Endothelial cell of umbilical vein (primary cell): ENCODE results near the gene GCM1. TPM values are rescaled to one million over a fixed set of nuclear protein-coding genes. Genes with fewer than 3 reads are reported as not detected.

Source experiments
- BruUV-seq: library from RNA; stranded (reverse); fragments of 400-500 nt; replicated peaks from 2 replicates; lab custom pipeline; 2021; lab: Mats Ljungman, UMichigan
- CTCF ChIA-PET: fragments of 300-600, 350-600 bp; sonication (Branson Sonifier 250); formaldehyde crosslinking; loops from one replicate; lab custom pipeline; 2021; ENCODE audit warnings: antibody characterized with exemption, inconsistent platforms; lab: Charles Lee
- POLR2A ChIA-PET: fragments of 300-600, 350-600 bp; sonication (Branson Sonifier 250); formaldehyde crosslinking; loops from one replicate; lab custom pipeline; 2021; ENCODE audit warnings: antibody characterized with exemption, inconsistent platforms; lab: Charles Lee
- DNase-seq: peaks from one replicate; pipeline ENCODE4 v3.0.0-alpha.2; 2011; ENCODE audit warnings: low read depth, low spot score
- FAIRE-seq: peaks from 2 replicates; lab custom pipeline; 2011; peaks lifted over from hg19 to GRCh38; lab: Jason Lieb, UNC
- H2AFZ ChIP-seq: 2 replicates; pipeline ENCODE4 v1.6.0; 2012; ENCODE audit warnings: low read depth, low read length, control low read depth, inconsistent platforms
- H3K27ac ChIP-seq: 2 replicates; pipeline ENCODE4 v1.5.1; 2011; ENCODE audit warnings: low read depth, mild to moderate bottlenecking, control low read depth, low read length, moderate library complexity; ENCODE audit not compliant: insufficient read depth
- H3K27me3 ChIP-seq, 2 experiments: 2 replicates each; pipeline versions ENCODE4 v1.6.0 to v1.6.1; 2011; ENCODE audit warnings: low read length in 2 of 2, mixed read lengths in 1 of 2; ENCODE audit not compliant: control insufficient read depth in 2 of 2, insufficient read depth in 2 of 2
- H3K36me3 ChIP-seq, 2 experiments: 2 replicates in 1 of 2; 3 replicates in 1 of 2; pipeline ENCODE4 v1.5.1; 2011; ENCODE audit warnings: low read length in 2 of 2, mild to moderate bottlenecking in 1 of 2, moderate library complexity in 1 of 2; ENCODE audit not compliant: control insufficient read depth in 2 of 2, insufficient read depth in 2 of 2; ENCODE audit errors: extremely low read depth in 1 of 2
- H3K4me1 ChIP-seq: 3 replicates; pipeline ENCODE4 v1.5.1; 2011; ENCODE audit warnings: mild to moderate bottlenecking, low read length; ENCODE audit not compliant: control insufficient read depth, insufficient read depth; ENCODE audit errors: extremely low read depth
- H3K4me2 ChIP-seq: 2 replicates; pipeline ENCODE4 v1.6.1; 2011; ENCODE audit warnings: low read length, control low read depth, mixed read lengths; ENCODE audit not compliant: insufficient read depth
- H3K4me3 ChIP-seq, 3 experiments: fragments of 200-600 bp in 1 of 3; sonication (generic), shearing (Covaris generic) in 1 of 3; replicated peaks in 1 of 3; 2 replicates each; pipeline ENCODE4 v1.5.1; 2011 to 2016; ENCODE audit warnings: control low read depth in 3 of 3, low read length in 3 of 3, mild to moderate bottlenecking in 2 of 3, inconsistent platforms in 1 of 3, low read depth in 1 of 3, moderate library complexity in 1 of 3; ENCODE audit not compliant: insufficient read depth in 1 of 3
- H3K79me2 ChIP-seq: 2 replicates; pipeline ENCODE4 v1.6.0; 2012; ENCODE audit warnings: low read length, inconsistent platforms; ENCODE audit not compliant: control insufficient read depth, insufficient read depth
- H3K9ac ChIP-seq: replicated peaks from 2 replicates; pipeline ENCODE3; 2011; ENCODE audit warnings: low read length, control low read depth; ENCODE audit not compliant: insufficient read depth; ENCODE audit errors: extremely low read depth
- H3K9me1 ChIP-seq: replicated peaks from 3 replicates; pipeline ENCODE4 v1.6.0; 2011; ENCODE audit warnings: mild to moderate bottlenecking, low read length; ENCODE audit not compliant: control insufficient read depth, insufficient read depth; ENCODE audit errors: extremely low read depth
- H3K9me3 ChIP-seq: replicated peaks from 2 replicates; pipeline ENCODE4 v1.5.1; 2012; ENCODE audit warnings: low read length, inconsistent platforms; ENCODE audit not compliant: control insufficient read depth, insufficient read depth
- H4K20me1 ChIP-seq: replicated peaks from 2 replicates; pipeline ENCODE3; 2011; ENCODE audit warnings: mild to moderate bottlenecking, low read length; ENCODE audit not compliant: control insufficient read depth, insufficient read depth; ENCODE audit errors: extremely low read depth
- CTCF ChIP-seq, 2 donors: IDR thresholded peaks; 1 replicate in 1 of 2; 2 replicates in 1 of 2; pipeline ENCODE4 v1.5.1; 2011; ENCODE audit warnings: low read length in 2 of 2, mild to moderate bottlenecking in 2 of 2, moderate library complexity in 2 of 2, control low read depth in 1 of 2, inconsistent platforms in 1 of 2, low read depth in 1 of 2; ENCODE audit not compliant: insufficient read depth in 1 of 2; ENCODE audit errors: extremely low read depth in 1 of 2
- EZH2 ChIP-seq: IDR thresholded peaks from 2 replicates; pipeline ENCODE4 v1.6.1; 2012; ENCODE audit warnings: borderline replicate concordance, low read depth, mild to moderate bottlenecking, moderate library complexity, low read length, inconsistent platforms; ENCODE audit not compliant: severe bottlenecking
- FOS ChIP-seq: IDR thresholded peaks from 2 replicates; pipeline ENCODE4 v1.6.1; 2011; ENCODE audit warnings: mild to moderate bottlenecking, low read length, moderate library complexity, borderline replicate concordance; ENCODE audit not compliant: insufficient read depth
- GATA2 ChIP-seq: IDR thresholded peaks from 2 replicates; pipeline ENCODE4 v1.7.0; 2011; ENCODE audit warnings: low read depth, mild to moderate bottlenecking, moderate library complexity, mixed read lengths, low read length; ENCODE audit not compliant: insufficient read length, insufficient read depth
- JUN ChIP-seq: IDR thresholded peaks from 2 replicates; pipeline ENCODE4 v1.6.1; 2011; ENCODE audit warnings: borderline replicate concordance, low read depth; ENCODE audit not compliant: insufficient read length, insufficient read depth
- MYC ChIP-seq: IDR thresholded peaks from one replicate; pipeline ENCODE4 v1.6.1; 2011; ENCODE audit warnings: mild to moderate bottlenecking, low read depth, low read length
- POLR2A ChIP-seq: IDR thresholded peaks from 2 replicates; pipeline ENCODE4 v1.6.1; 2012; ENCODE audit warnings: low read depth, mild to moderate bottlenecking, control low read depth, low read length
- POLR2AphosphoS5 ChIP-seq: IDR thresholded peaks from 2 replicates; pipeline ENCODE4 v1.6.1; 2012; ENCODE audit warnings: low read depth, mild to moderate bottlenecking, control low read depth, low read length, moderate library complexity; ENCODE audit not compliant: insufficient read depth
- dilution Hi-C: fragments of 300-500 bp; cut with MboI; formaldehyde crosslinking; loops from one replicate; pipeline ENCODE4 v1.15.0; 2019; ENCODE audit warnings: low sequenced_read_pairs; ENCODE audit not compliant: extremely low pct_ligation_motif_present
- intact Hi-C: fragments of 100-400 bp; cut with micrococcal nuclease; formaldehyde crosslinking; loops from one replicate; pipeline ENCODE4 v1.10.0; 2022
- polyA plus RNA-seq, 4 experiments: library from polyadenylated mRNA; depleted of rRNA in 3 of 4; stranded (reverse) in 3 of 4; unstranded in 1 of 4; fragments of >200 nt; gene quantifications; 2 replicates each; pipeline versions ENCODE4 v1.2.1 to v1.2.3, GENCODE V29; 2011 to 2012; ENCODE audit warnings: missing spikeins in 1 of 4
- total RNA-seq: library from RNA; stranded (reverse); gene quantifications from 2 replicates; pipeline ENCODE4 v1.2.3, GENCODE V29; 2021
- TF ChIP-seq, protein P1 (sequence below): IDR thresholded peaks from 2 replicates; pipeline ENCODE4 v1.6.1; 2011; ENCODE audit not compliant: insufficient read depth, insufficient read length

The GCM1 gene
- total and polyA plus RNA-seq, 2 donors (not counting 3 experiments of a cell fraction or from before 2014, with no cell fraction given), result not detected

- H3K4me2 ChIP-seq, result no peak overlapping the region
- POLR2A ChIA-PET, result no interaction called here
- CTCF ChIA-PET, result no interaction called here
- no peaks in the 10 kb centered on the region for H4K20me1 ChIP-seq
- H3K27me3 ChIP-seq, result no peaks in the 10 kb centered on the region
- H3K9me1 ChIP-seq, result no peaks in the 10 kb centered on the region
- no peak overlapping the region for H3K4me3 ChIP-seq
- BruUV-seq, result no TSS peak
- TF ChIP-seq, protein P1, sequence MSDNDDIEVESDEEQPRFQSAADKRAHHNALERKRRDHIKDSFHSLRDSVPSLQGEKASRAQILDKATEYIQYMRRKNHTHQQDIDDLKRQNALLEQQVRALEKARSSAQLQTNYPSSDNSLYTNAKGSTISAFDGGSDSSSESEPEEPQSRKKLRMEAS, result no peak
- TF ChIP-seq FOS, result no peak
- TF ChIP-seq CTCF (IDR thresholded peaks at IDR 0.05; ENCODE audit: extremely low read depth in 1 of 2, insufficient read depth in 1 of 2, low read depth in 1 of 2, low read length in 2 of 2), result no peak
- TF ChIP-seq POLR2A, result no peak
- TF ChIP-seq POLR2AphosphoS5, result no peak
- H3K27ac ChIP-seq, result no peak overlapping the region
- no peak for DNase-seq
- intact Hi-C loops, result loop anchor here (10.0 kb wide), 1 partner anchor 384 kb away; no protein-coding TSS in a partner anchor
- no peak overlapping the region for H3K9ac ChIP-seq
- FAIRE-seq, result no peak
- dilution Hi-C loops, result no loop called here
- H3K4me1 ChIP-seq, result no peaks in the 10 kb centered on the region
- no peaks in the 10 kb centered on the region for H3K79me2 ChIP-seq
- peaks cover 15 to 18% of the 10 kb centered on the region in 2 experiments for H3K36me3 ChIP-seq
- H3K9me3 ChIP-seq, result no peaks in the 10 kb centered on the region
- no peak overlapping the region for H2AFZ ChIP-seq
Measured at GRCh38 chr6:53101006-53101405, 47.6 kb downstream of the GCM1 start.

- dilution Hi-C loops (no loop called here), intact Hi-C loops (loop anchor here (10.0 kb wide), 1 partner anchor 384 kb away; no protein-coding TSS in a partner anchor)
- ChIA-PET CTCF (no interaction called here), POLR2A (no interaction called here)
- H4K20me1 ChIP-seq, result no peaks in the 10 kb centered on the region
- peaks cover 15 to 22% of the 10 kb centered on the region in 2 experiments for H3K36me3 ChIP-seq
- no peaks in the 10 kb centered on the region for H3K27me3 ChIP-seq
- no TSS peak for BruUV-seq
- FAIRE-seq (no peak), DNase-seq (no peak)
- H3K9ac ChIP-seq, result no peak overlapping the region
- no peak overlapping the region for H3K4me3 ChIP-seq
- H3K4me2 ChIP-seq, result no peak overlapping the region
- H3K9me3 ChIP-seq, result no peaks in the 10 kb centered on the region
- H3K27ac ChIP-seq, result no peak overlapping the region
- H3K79me2 ChIP-seq, result no peaks in the 10 kb centered on the region
- H3K4me1 ChIP-seq, result no peaks in the 10 kb centered on the region
- no peak overlapping the region for H2AFZ ChIP-seq
- TF ChIP-seq POLR2AphosphoS5, result no peak
- no peak for TF ChIP-seq GATA2
- TF ChIP-seq FOS, result no peak
- TF ChIP-seq JUN, result no peak
- no peak for TF ChIP-seq CTCF (IDR thresholded peaks at IDR 0.05; ENCODE audit: extremely low read depth in 1 of 2, insufficient read depth in 1 of 2, low read depth in 1 of 2, low read length in 2 of 2)
- TF ChIP-seq POLR2A, result no peak
- TF ChIP-seq, protein P1, result no peak
- TF ChIP-seq EZH2, result no peak
- TF ChIP-seq MYC, result no peak
- H3K9me1 ChIP-seq, result no peaks in the 10 kb centered on the region
Measured at GRCh38 chr6:53100561-53100960, 48.1 kb downstream of the GCM1 start.
